HepG2 (cell line): ENCODE results near the gene UBXN2A. TPM values are rescaled to one million over a fixed set of nuclear protein-coding genes. Genes with fewer than 3 reads are reported as not detected.

Experiments
- AGO2 ChIP-seq: fragments of 200-400 bp; formaldehyde crosslinking; optimal IDR thresholded peaks from 2 replicates; pipeline ENCODE3; 2017; ENCODE audit warnings: mild to moderate bottlenecking, low read depth, low read length, moderate library complexity
- ATRX ChIP-seq: sonication (generic); formaldehyde crosslinking; IDR thresholded peaks from 2 replicates; pipeline ENCODE4 v1.4.0; 2020; ENCODE audit warnings: missing genetic modification reagents, borderline replicate concordance
- BCL3 ChIP-seq: sonication (generic); formaldehyde crosslinking; IDR thresholded peaks from 2 replicates; pipeline ENCODE4 v1.5.1; 2020; ENCODE audit warnings: mild to moderate bottlenecking, missing genetic modification reagents, moderate library complexity
- MIER3 ChIP-seq: IDR thresholded peaks from 2 replicates; pipeline ENCODE4 v1.6.1; 2016; ENCODE audit warnings: missing compliant biosample characterization, borderline replicate concordance
- NBN ChIP-seq: fragments of 450-650 bp; conservative IDR thresholded peaks from 2 replicates; pipeline ENCODE4 v1.6.1; 2017
- NR2F2 ChIP-seq: IDR thresholded peaks from 2 replicates; pipeline ENCODE4 v1.6.1; 2012; ENCODE audit warnings: low read depth, inconsistent platforms, borderline replicate concordance
- PBX3 ChIP-seq: sonication (generic); formaldehyde crosslinking; IDR thresholded peaks from 2 replicates; pipeline ENCODE4 v1.8.1; 2023; ENCODE audit warnings: missing genetic modification reagents, inconsistent platforms, borderline replicate concordance
- POLR2A ChIP-seq, 2 experiments: IDR thresholded peaks; 2 replicates each; pipeline ENCODE4 v1.6.1; 2011; ENCODE audit warnings: low read depth in 2 of 2, low read length in 2 of 2, mild to moderate bottlenecking in 1 of 2, moderate library complexity in 1 of 2; ENCODE audit not compliant: insufficient read depth in 1 of 2
- RORA ChIP-seq: sonication (generic); formaldehyde crosslinking; IDR thresholded peaks from 2 replicates; pipeline ENCODE4 v1.5.0; 2020; ENCODE audit warnings: mild to moderate bottlenecking, missing genetic modification reagents, moderate library complexity
- RXRB ChIP-seq: IDR thresholded peaks from 2 replicates; pipeline ENCODE4 v1.6.1; 2016; ENCODE audit warnings: borderline replicate concordance, missing genetic modification reagents, missing compliant biosample characterization
- SKI ChIP-seq: fragments of 450-650 bp; IDR thresholded peaks from one replicate; pipeline ENCODE4 v1.6.1; 2018; ENCODE audit warnings: mild to moderate bottlenecking; ENCODE audit not compliant: partially characterized antibody
- SRSF4 ChIP-seq: fragments of 200-400 bp; formaldehyde crosslinking; IDR thresholded peaks from one replicate; pipeline ENCODE4 v1.6.1; 2018; ENCODE audit warnings: mild to moderate bottlenecking, low read depth, low read length, moderate library complexity; ENCODE audit not compliant: poor library complexity, severe bottlenecking
- TEAD2 ChIP-seq: sonication (generic); formaldehyde crosslinking; IDR thresholded peaks from 2 replicates; pipeline ENCODE4 v1.9.0; 2021; ENCODE audit warnings: missing genetic modification reagents
- TRIM22 ChIP-seq: fragments of 450-650 bp; IDR thresholded peaks from 2 replicates; pipeline ENCODE4 v1.6.1; 2017
- XBP1 ChIP-seq: sonication (generic); formaldehyde crosslinking; IDR thresholded peaks from 2 replicates; pipeline ENCODE4 v1.5.0; 2020; ENCODE audit warnings: missing genetic modification reagents
- YEATS4 ChIP-seq: sonication (generic); formaldehyde crosslinking; IDR thresholded peaks from 2 replicates; pipeline ENCODE4 v1.4.0; 2020; ENCODE audit warnings: missing genetic modification reagents, borderline replicate concordance
- ZBTB4 ChIP-seq: sonication (generic); formaldehyde crosslinking; IDR thresholded peaks from 2 replicates; pipeline ENCODE4 v1.4.0; 2020; ENCODE audit warnings: missing genetic modification reagents, mild to moderate bottlenecking, borderline replicate concordance
- ZIK1 ChIP-seq: sonication (generic); formaldehyde crosslinking; IDR thresholded peaks from 2 replicates; pipeline ENCODE4 v1.5.0; 2020; ENCODE audit warnings: mild to moderate bottlenecking, low read depth, missing genetic modification reagents, borderline replicate concordance
- ZMYM3 ChIP-seq: sonication (generic); formaldehyde crosslinking; IDR thresholded peaks from 2 replicates; pipeline ENCODE4 v1.5.1; 2020; ENCODE audit warnings: mild to moderate bottlenecking, missing genetic modification reagents
- ZNF121 ChIP-seq: sonication (generic); formaldehyde crosslinking; IDR thresholded peaks from 2 replicates; pipeline ENCODE4 v1.5.0; 2020; ENCODE audit warnings: mild to moderate bottlenecking, missing genetic modification reagents
- ZNF160 ChIP-seq: sonication (generic); formaldehyde crosslinking; IDR thresholded peaks from 2 replicates; pipeline ENCODE4 v1.8.0; 2022; ENCODE audit warnings: mild to moderate bottlenecking, inconsistent platforms, missing genetic modification reagents
- ZNF256 ChIP-seq: sonication (generic); formaldehyde crosslinking; conservative IDR thresholded peaks from 2 replicates; pipeline ENCODE4 v1.4.0; 2020; ENCODE audit warnings: missing genetic modification reagents
- ZNF317 ChIP-seq: sonication (generic); formaldehyde crosslinking; IDR thresholded peaks from 2 replicates; pipeline ENCODE4 v1.5.0; 2020; ENCODE audit warnings: mild to moderate bottlenecking, missing genetic modification reagents
- ZNF615 ChIP-seq: sonication (generic); formaldehyde crosslinking; IDR thresholded peaks from 2 replicates; pipeline ENCODE4 v1.5.0; 2020; ENCODE audit warnings: mild to moderate bottlenecking, missing genetic modification reagents, borderline replicate concordance
- polyA plus RNA-seq, 8 experiments: library from polyadenylated mRNA; depleted of rRNA in 3 of 8; stranded (reverse) in 7 of 8; unstranded in 1 of 8; fragments of >200 nt; fragmentation: Illumina TruSeq in 4 of 8; extraction: Trizol in 4 of 8; gene quantifications; 2 replicates each; pipeline versions ENCODE4 v1.2.1 to v1.2.3, GENCODE V29; 2011 to 2016; ENCODE audit warnings: low read depth in 4 of 8, missing spikeins in 1 of 8, mixed read lengths in 1 of 8; ENCODE audit not compliant: insufficient read depth in 1 of 8
- total RNA-seq, 5 experiments: library from RNA; depleted of rRNA; stranded (reverse); fragments of >200 nt; fragmentation: Illumina TruSeq; extraction: Trizol; gene quantifications; 2 replicates each; pipeline ENCODE4 v1.2.3, GENCODE V29; 2016; ENCODE audit warnings: low read depth in 1 of 5

Gene UBXN2A
- total and polyA plus RNA-seq, 2 of the 13 experiments (the other 11 are each of a cell fraction or from before 2014, with no cell fraction given): 8.3 to 20.9 TPM

GRCh38 chr2:24015562-24016375 is 75.5 kb downstream of the UBXN2A start (continued):
- TF ChIP-seq PBX3 (CRISPR knock-in tag) (no peak), ZNF121 (CRISPR knock-in tag) (0 out of 2 replicates have a peak, but pooled peaks have one; percentile 48), TEAD2 (no peak), ZBTB4 (no peak), NR2F2 (0 out of 2 replicates have a peak, but pooled peaks have one; percentile 16), ZIK1 (CRISPR knock-in tag) (peak; percentile 47; the same call in 1 of the 2 replicates), ZNF317 (CRISPR knock-in tag) (peak; percentile 79), SRSF4 (no peak), ZNF160 (CRISPR knock-in tag) (no peak), RORA (CRISPR knock-in tag) (no peak), TRIM22 (no peak), ZNF256 (CRISPR knock-in tag) (no peak), AGO2 (no peak), POLR2A (IDR thresholded peaks at IDR 0.05; ENCODE audit: insufficient read depth in 1 of 2, low read depth in 2 of 2, low read length in 2 of 2) (peak; percentile 36 to 78; a peak in 2 of 4 replicates), XBP1 (CRISPR knock-in tag) (no peak), ZMYM3 (no peak; the same call in 1 of the 2 replicates), SKI (peak; percentile 46), YEATS4 (CRISPR knock-in tag) (peak; percentile 20; the same call in 1 of the 2 replicates), ZNF615 (CRISPR knock-in tag) (peak; percentile 94; the same call in 1 of the 2 replicates), ATRX (CRISPR knock-in tag) (no peak), RXRB (peak; percentile 86), MIER3 (CRISPR knock-in tag) (0 out of 2 replicates have a peak, but pooled peaks have one; percentile 59), BCL3 (CRISPR knock-in tag) (no peak), NBN (no peak)
